Muscle of arm (tissue), 12 donors: Measurements from ENCODE around the gene CDH4. TPM values are rescaled to one million over a fixed set of nuclear protein-coding genes. Genes with fewer than 3 reads are reported as not detected.

Source experiments
- DNase-seq: peaks from one replicate; pipeline ENCODE4 v3.0.0-alpha.2; 2013
- polyA plus RNA-seq, 12 donors: library from polyadenylated mRNA; unstranded; fragments of 120-200 nt; gene quantifications; one replicate each; pipeline ENCODE4 v1.2.1, GENCODE V29; 2013; ENCODE audit not compliant: insufficient read length in 12 of 12

The CDH4 gene
- polyA plus RNA-seq, 12 donors, result 0.79 to 1.4 (median 1.0) TPM; not detected in 2

DNA sequence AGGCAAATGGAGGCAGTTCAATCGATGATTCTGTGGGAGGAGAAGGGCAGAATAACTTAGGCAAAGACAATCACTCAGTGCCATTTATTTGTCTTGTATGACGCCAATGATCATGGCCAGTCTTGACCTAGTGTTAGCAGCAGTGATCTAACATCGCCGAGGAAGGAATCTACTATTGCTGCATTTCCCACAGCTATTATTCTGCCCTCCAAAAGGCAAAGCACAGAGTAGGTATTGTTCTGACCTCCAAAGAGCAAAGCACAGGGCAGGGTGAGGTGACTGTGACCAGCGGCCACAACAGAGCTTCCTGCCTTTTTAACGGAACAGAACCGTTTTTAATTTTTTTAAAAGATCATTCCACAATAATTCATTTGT lies 235.9 kb downstream of the CDH4 start:
- DNase-seq, result no peak

DNA sequence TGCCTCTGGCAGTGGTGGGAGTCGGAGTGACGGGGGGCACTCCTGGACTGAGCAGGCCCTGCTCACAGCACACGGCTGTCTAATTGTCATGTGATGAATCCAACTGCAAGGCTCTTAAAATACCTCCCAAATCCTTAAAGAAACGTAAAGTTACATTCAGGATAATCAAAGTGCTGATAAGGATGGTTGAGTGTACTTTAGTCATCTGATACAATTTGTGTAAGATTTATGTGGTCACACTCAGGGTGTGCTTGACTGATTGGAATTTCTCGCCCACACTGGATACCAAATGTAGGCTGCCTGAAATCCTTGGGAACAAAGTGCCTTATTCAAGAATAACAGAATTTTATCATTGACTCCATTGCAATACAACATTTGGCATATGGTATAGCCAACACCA lies 238.7 kb downstream of the CDH4 start:
- DNase-seq, result no peak

DNA sequence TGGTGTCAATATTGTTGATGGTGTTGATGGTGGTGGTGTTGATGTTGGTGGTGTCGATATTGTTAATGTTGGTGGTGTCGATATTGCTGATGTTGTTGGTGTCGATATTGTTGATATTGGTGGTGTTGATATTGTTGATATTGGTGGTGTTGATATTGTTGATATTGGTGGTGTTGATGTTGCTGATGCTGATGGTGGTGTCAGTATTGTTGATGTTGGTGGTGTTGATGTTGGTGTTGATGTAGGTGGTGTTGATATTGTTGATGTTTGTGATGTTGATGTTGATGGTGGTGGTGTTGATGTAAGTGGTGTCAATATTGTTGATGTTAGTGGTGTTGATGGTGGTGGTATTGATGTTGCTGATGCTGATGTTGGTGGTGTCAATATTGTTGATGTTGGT lies 240.0 kb downstream of the CDH4 start:
- no peak for DNase-seq

DNA sequence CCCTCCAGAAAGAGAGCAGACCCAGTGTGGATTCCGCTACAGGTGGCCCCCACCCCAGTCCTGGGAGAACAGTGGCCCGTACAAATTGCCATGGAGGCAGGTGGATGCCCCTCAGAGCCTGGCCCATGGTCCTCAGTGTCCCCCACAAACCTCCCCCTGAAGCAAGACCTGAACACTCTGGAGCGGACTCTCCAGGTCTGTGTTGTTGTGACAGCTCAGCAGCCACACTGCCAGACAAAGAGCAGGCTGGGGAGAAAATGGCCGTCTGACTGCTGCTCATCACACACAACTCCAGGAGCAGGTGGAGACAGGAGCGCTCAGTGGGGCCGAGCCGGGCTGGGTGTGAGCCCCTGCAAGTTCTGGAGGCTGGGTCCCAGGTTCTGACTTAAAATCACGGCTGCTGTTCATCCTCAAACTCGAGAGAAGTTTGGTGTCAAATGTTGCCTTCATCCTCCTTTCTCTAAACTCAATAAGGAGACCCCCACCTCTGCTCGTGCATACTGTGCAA lies 241.8 kb downstream of the CDH4 start:
- no peak for DNase-seq

DNA sequence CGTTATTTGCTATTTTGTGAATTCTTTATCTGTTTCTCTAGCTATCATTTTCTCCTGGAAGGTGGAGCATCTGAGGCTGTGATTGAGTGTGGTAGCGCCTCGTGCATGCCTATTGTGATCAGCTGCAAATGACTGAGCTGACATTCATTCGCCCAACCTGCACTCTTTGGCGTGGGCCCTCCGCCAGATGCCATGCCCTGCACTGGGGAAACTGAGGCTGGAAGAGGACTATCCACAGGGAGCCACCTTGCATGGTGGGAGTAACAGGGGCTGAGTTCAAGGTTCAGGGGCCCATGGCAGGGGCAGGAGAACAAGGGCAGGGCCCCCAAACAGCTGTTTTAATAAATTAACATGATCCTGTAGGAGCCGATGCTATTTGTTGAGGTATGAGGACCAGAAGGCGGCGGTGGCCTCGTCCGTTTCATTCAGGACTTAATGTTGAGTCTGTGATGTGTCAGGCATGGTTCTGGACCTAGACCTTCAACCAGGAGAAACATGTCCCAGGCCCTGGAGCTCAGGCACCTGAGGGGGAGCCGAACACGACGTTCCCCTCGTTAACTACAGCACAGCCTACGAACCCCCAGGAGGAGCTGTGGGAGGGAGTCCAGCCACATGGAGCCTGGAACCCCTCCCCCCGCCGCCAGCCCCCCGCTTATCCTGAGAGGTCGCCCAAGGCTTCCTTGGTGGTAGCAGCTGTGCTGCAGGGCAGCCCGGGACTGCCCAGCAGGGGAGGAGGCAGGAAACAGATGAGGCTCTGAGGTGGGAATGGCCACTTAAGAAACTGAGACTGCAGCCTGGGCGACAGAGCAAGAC lies 242.9 kb downstream of the CDH4 start:
- DNase-seq, result no peak

DNA sequence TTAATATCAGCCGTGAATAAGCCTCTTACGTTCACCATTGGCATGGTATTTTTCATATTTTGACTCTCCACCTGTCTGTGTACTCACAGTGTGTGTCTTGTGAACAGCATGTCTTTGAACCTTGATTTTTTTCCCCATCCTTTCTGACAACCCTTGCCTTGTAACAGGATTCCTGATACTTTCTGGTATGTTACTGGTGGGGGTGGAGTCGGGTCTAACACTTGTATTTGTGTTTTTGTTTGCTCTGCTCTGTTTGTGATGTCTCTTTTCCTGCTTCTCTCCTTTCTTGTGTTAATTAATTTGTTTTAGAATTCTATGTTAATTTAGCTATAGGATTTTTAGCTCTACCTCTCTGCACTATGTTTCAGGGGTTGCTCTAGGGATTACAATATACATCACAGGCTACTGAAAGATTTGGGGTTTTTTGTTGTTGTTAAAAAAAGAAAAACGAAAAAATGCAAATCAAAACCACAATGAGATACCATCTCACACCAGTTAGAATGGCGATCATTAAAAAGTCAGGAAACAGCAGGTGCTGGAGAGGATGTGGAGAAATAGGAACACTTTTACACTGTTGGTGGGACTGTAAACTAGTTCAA lies 245.1 kb downstream of the CDH4 start:
- no peak for DNase-seq

DNA sequence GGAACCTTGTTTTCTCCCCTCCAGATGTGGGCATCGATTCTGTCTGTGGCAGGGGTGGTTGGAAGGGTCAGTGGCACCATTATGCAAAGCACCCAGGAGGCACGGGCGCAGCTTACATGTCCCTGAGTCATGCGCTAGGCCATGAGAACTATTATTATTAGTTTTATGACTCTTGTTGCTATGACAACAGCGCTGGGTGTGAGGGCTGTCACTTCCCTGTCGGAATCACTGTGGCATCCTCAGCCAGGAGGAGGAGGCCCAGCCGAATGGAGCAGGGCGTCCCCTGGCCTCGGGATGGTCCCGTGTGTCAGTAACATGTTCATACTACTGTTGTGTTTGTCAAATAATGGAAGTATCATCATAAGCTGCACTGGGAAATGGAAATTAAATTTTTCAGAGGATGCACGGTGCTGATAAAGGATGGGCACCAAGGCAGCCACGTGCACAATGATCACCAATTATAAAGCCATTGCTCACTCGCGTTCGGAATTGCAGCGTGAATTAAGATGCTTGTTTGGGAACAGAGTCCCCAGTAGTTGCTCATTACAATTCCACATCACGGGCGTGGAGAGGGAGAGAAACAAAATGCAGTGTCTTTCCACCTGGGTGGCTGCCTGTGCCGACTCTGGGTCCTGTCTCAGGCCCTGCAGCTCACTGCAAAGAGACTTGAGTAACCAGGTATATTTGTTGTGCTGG lies 247.9 kb downstream of the CDH4 start:
- no peak for DNase-seq

DNA sequence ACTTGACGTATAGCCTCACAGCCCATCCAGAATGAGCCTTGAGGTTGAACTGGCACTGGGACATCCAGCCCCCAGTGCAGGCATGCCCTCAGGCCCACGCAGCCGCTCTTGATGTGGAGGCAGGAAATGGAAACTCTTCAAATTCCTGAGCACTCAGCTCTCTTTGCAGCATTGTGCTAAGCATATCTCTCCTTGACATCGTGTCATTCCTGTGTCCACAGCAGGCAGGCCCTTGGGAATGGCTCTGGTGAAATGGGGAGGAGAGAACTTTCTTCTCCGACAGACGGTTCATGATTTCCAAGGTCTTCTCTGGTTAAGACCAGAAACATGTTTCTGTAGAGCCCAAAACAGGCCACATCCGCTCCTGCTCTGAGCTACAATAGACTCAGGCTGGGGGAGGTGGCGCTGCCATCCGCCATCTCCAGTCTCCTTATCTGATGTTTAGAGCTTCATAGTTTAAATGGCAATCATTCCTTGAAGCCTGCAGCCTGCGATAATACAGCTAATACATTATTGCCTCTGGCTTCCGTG lies 248.8 kb downstream of the CDH4 start:
- DNase-seq, result no peak

DNA sequence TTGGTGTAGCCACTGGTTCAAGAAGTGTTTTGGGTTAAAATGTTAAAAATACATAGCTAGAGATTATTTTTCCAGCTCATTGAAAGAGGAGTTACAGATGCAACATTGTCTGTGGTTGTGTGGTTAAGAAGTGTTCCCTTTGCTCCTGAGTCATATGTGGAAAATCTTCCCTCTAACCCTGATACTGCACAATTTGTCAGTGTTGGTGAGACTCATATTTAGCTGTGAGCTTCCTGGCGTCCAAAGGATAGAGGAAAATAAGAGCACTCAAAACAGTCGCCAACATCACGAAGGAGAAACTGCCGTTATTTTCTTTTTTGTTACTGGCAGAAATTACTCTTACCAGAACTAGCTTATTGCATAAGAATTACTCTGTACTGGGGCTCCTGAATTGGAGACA lies 250.4 kb downstream of the CDH4 start:
- DNase-seq, result no peak

DNA sequence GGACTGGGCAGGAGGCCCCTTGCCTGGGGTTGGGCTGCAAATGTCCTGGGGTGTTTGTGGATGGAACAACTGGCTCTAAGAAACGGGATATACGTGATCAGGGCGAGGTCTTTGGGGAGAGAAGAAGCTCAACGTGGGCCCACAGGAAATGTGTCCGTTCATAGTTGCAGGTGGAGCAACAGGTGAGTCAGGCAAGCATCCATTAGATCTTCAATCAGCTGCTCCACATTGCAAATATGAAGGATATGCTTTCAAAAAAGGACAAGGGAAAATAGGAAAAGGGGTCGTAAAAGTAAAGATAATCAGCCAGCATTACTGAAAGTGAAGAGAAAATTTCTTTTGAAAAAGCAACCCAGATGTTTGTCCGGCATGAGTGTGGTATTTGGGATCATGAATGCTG lies 251.0 kb downstream of the CDH4 start:
- DNase-seq, result no peak

DNA sequence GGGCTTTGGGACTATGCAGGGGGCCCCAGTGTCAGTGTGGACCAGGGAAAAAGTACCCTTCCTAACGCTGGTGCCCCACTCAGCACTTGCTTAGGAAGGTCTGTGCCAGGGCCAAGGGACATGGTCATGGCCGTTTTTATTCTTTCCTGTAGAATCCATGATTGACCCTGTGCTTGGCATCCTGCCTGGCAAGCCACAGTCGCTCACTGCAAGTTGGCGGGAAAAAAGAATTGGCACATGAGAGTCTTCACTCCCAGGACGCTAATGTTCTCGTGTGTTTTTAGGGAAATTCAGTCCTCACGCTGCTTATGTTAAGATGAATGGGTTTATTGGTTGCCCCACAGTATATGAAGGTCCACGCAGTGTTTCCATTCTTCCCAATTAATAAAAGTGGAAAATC lies 253.4 kb downstream of the CDH4 start:
- no peak for DNase-seq

DNA sequence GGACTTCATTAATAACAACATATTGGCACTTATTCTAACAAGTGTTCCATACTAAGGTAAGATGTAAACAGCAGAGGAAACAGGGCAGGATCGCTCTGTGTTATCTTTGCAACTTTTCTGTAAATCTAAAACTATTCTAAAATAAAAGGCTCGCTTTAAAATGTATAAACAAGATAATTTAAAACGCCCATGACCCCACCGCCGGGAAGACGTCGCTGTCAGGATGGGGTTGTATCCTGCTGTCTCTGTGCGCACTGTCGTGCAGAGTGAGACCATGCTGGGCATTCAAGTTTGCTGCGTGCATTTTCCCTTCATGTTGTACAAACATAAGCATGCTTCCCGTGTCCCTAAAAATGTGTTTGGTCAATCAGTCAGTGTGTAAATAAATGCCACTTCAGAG lies 255.7 kb downstream of the CDH4 start:
- DNase-seq, result no peak

DNA sequence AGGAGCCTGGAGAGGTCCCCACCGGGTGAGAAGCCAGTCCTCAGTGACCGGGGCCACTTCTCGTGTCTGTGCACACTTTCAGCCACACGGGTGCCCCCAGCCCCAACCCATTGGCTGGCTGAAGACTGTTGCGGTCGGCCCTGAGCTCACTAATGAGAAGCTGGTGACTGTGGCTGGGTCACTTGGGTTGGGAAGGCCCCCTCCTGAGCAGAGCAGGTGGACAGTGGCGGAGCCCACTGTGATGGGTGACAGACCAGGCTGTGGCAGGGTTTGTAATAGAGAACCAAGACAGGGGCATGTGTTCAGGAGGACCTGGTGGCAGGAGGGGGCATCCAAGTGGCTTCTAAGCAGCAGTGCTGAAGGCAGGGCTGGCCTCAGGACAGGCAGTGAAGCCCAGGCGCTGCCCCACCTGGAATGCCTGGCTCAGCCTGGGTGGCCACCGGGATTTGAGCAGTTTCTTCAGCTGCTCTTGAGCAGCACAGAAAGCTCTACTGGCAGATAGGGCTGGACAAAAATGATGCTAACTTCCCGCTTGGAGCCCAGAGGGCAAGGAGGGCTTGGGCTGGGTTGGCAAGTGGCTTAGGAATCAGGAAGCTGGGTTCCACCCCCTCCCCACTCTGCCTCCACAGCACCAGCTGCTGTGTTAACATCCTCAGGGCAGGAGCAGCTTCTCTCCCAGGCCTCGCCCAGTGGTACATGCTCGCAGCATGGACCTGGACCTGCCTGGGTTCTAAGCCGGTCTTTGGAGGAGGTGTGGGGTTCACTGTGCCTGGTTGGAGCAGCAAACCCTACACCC lies 256.4 kb downstream of the CDH4 start:
- DNase-seq, result no peak

DNA sequence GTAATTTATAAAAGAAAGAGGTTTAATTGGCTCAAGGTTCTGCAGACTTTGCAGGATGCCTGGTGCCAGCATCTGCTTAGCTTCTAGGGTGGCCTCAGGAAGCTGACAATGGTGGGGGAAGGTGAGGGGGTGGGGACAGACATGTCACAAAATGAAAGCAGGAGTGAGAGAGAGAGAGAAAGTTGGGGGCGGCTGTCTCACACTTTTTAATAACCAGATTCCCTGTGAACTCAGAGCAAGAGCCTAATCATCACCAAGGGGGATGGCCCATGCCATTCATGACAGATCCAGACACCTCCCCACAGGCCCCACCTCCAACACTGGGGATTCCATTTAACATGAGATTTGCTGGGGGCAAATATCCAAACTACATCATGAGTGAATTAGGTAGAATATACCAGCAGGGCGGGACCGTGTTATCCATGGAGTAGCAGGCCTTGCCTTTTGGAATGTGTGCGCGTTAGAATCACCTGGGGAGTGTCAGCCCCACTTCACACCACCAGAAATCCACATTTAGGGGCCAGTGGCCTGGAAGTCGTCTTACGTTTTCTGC lies 258.8 kb downstream of the CDH4 start:
- no peak for DNase-seq

DNA sequence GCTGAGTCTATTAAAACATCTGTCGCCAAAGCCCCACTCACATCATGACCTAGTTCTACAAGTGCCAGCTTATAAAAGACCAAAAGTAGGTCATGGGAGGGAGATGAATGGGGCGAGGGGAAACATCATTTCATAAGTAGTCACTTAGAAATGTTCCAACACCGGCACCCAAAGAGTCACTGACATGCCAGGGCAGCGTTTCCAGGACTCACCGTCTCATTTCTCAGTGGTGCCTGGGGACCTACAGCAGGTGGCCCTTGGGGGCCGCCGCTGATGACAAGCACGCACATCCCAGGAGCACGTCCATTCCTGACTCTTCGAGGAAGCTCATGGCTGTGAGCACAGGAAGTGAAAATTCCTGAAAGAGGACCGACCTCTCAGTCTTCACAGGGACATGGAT lies 260.4 kb downstream of the CDH4 start:
- no peak for DNase-seq

DNA sequence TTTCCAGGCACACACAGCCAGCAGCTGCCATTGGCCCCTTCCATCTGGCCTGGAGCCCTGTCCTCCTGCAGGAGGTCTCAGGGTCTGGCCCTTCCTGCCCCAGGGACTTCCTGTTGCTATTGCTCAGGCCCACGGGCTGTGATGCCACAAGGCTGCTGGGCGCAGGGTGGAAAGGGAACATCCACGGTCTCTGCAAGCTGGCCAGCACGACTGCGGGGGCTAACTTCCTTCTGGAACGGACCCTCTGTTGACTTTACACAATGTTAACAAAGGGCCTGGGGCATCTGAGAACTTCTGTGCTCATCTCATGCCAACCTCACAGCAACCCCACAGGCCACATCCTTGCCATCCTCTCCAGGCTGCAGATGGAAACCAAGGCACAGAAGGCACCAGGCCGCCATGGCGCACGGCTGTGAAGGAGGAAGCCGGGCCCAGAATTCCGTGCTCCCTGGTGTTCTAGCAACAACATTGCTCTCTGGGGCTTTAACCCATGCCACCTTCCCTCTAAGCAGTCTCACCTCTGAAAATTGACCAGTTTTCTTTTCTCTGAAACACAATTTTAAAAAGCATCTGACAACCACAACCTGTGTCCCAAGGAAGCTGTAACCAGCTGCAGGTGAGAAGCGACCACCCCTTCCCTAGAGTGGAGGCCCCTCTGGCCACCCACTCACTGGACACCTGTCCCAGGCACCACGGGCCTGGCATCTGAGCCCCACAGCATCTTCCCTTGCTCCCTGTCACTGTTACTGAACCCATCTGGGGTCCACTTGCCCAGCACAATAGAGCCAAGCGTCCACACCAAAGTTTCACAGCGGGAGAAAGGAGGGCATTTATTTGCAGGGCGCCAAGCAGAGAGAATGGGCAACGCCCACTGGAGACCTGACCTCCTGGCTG lies 261.3 kb downstream of the CDH4 start:
- no peak for DNase-seq

DNA sequence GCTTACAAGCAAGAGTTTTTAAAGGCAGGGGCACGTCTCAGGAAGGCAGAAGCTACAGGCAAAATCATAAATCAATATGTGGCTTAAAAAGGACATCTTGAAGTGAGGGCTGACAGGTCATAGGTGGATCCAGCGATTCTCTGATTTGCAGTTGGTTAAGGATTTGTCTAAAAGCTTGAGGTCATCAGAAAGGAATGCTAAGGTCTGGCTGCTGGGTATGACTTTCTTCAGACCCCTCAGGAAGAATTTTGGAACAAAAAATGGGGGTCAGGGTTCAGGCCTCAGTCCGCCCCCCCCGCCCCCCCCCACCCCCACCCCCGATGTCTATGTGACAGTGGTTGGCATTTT lies 261.9 kb downstream of the CDH4 start:
- DNase-seq, result no peak

DNA sequence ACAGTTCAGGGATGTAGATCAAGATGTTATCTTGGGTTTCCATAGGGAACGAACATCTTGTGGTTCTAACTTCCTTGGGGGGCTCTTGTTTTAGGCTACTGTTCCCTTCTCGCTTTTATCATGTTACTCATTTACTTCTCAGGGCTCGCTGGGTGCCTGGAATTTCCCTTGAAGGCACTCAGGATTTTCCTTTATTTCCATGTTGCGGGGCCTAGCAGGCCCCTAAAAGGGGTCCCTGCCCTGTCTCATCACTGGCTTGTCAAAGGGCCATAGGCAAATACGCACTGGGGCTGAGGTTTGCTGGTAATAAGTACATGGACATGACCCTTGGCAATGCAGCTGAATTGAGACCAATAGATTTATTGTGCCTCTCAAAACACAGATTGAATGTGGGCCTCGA lies 262.3 kb downstream of the CDH4 start:
- DNase-seq, result no peak

DNA sequence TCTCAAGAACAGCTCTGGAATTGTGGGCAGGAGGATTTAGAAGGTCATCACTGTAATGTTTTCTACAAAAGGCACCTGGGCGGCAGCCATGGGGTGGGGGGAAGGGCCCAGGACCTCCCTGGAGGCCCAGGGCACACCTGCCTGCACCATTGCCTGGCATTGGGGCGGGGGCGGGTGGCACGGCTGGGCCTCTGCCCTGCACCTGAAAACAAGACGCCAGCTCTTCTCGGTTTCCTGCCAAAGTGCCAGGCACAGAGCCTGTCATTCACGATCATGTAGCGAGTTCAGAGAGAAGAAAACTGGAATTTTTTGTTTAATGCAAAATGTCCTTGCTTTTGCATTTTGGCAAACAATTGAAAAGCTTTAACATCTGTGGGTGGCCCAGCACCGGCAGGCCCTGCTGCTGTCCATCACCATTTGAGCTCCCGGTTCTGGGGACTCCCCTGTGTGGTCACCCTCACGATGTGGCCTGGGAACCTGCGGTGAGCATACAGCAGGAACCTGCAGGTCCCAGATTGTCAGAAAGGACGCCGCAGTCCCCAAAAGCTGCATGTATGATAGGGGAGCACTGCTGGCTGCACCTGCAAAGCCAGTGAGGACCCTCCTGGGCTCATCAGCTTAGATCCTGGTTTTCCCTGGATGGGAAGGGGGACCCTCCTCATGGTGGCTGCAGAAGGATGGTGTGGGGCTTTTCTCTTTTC lies 262.9 kb downstream of the CDH4 start:
- DNase-seq, result no peak

DNA sequence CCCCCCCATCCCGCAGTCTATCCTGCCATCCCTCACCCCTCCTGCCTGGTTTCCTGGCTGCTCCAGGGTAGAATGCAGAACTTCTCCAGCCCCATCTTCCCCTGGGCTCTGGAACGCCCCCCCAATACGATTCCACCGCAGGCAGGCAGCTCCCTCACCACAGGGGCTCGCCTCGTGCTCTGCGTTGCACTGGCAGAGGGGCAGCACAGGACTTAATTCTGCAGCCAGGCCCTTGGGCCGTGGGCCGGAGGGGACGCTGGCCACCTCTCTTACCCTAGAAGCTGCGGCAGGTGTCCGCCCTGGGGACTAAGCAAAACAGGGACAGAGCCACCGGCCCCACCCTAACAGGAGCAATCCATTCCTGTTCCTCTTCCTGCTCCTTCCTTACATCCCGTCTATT lies 263.9 kb downstream of the CDH4 start:
- no peak for DNase-seq
